ENCODE results near the gene PLEKHD1. TPM values are rescaled to one million over a fixed set of nuclear protein-coding genes. Genes with fewer than 3 reads are reported as not detected.

PLEKHD1 gene
- total RNA-seq, 1 experiment from 2014 or later, result 1.2 TPM

- no TSS peak for BruUV-seq (replicated peaks)
- intact Hi-C loops (cut with micrococcal nuclease), result no loop called here
- Histone ChIP-seq H4K20me1 (ENCODE audit: insufficient read depth) (no peaks in the 10 kb centered on the region), H3K9ac (ENCODE audit: low read length) (no peak overlapping the region), H3K27ac (ENCODE audit: low read depth, low read length) (no peak overlapping the region), H3K4me2 (ENCODE audit: low read length) (no peak overlapping the region), H3K9me2 (ENCODE audit: insufficient read depth) (no peaks in the 10 kb centered on the region), H3K79me2 (ENCODE audit: insufficient read depth, low read length) (no peaks in the 10 kb centered on the region), H3K27me3 (ENCODE audit: insufficient read depth, low read length) (peaks cover 2% of the 10 kb centered on the region; the same call in 1 of the 2 replicates), H3K4me3 (replicated peaks in 1 of 2; ENCODE audit: low read depth in 1 of 2, low read length in 2 of 2) (no peak overlapping the region), H3K36me3 (ENCODE audit: control insufficient read depth in 1 of 2, insufficient read depth in 2 of 2, low read length in 2 of 2) (no peaks in the 10 kb centered on the region), H2AFZ (ENCODE audit: low read depth, low read length, poor library complexity, severe bottlenecking) (no peak overlapping the region), H3K9me3 (ENCODE audit: control insufficient read depth in 1 of 2, insufficient read depth in 1 of 2, low read depth in 1 of 2, low read length in 2 of 2) (no peaks in the 10 kb centered on the region), H3K4me1 (ENCODE audit: control insufficient read depth in 1 of 2, insufficient read depth in 2 of 2, low read length in 2 of 2) (no peaks in the 10 kb centered on the region)
- no peak for ATAC-seq
- DNase-seq (ENCODE audit: low read depth, low spot score), result no peak
- RAD21 ChIA-PET (ENCODE audit: low non-redundant PET in 1 of 2, low total read pairs in 2 of 2, uncharacterized antibody in 2 of 2, unreplicated experiment in 2 of 2), result no interaction called here
- POLR2A ChIA-PET, result no interaction called here
- TF ChIP-seq CBX3 (IDR thresholded peaks at IDR 0.05; ENCODE audit: low read depth) (no peak), ELF1 (IDR thresholded peaks at IDR 0.05; ENCODE audit: borderline replicate concordance, low read depth) (no peak), FOSL1 (IDR thresholded peaks at IDR 0.05; ENCODE audit: low read depth) (no peak)
- CTCF ChIA-PET, result no interaction called here
Measured at GRCh38 chr14:69554500-69554899, 70.0 kb downstream of the PLEKHD1 start.

- Histone ChIP-seq H3K27ac (ENCODE audit: low read depth, low read length) (no peak overlapping the region), H3K36me3 (ENCODE audit: control insufficient read depth in 1 of 2, insufficient read depth in 2 of 2, low read length in 2 of 2) (no peaks in the 10 kb centered on the region), H3K9me3 (ENCODE audit: control insufficient read depth in 1 of 2, insufficient read depth in 1 of 2, low read depth in 1 of 2, low read length in 2 of 2) (no peaks in the 10 kb centered on the region), H4K20me1 (ENCODE audit: insufficient read depth) (no peaks in the 10 kb centered on the region), H2AFZ (ENCODE audit: low read depth, low read length, poor library complexity, severe bottlenecking) (no peak overlapping the region), H3K4me3 (replicated peaks in 1 of 2; ENCODE audit: low read depth in 1 of 2, low read length in 2 of 2) (no peak overlapping the region), H3K79me2 (ENCODE audit: insufficient read depth, low read length) (no peaks in the 10 kb centered on the region), H3K27me3 (ENCODE audit: insufficient read depth, low read length) (peaks cover 25% of the 10 kb centered on the region; the same call in 1 of the 2 replicates), H3K9me2 (ENCODE audit: insufficient read depth) (no peaks in the 10 kb centered on the region), H3K4me2 (ENCODE audit: low read length) (no peak overlapping the region), H3K4me1 (ENCODE audit: control insufficient read depth in 1 of 2, insufficient read depth in 2 of 2, low read length in 2 of 2) (no peaks in the 10 kb centered on the region), H3K9ac (ENCODE audit: low read length) (no peak overlapping the region)
- RAD21 ChIA-PET (ENCODE audit: low non-redundant PET in 1 of 2, low total read pairs in 2 of 2, uncharacterized antibody in 2 of 2, unreplicated experiment in 2 of 2), result no interaction called here
- BruUV-seq (replicated peaks), result no TSS peak
- ATAC-seq, result no peak
- intact Hi-C loops (cut with micrococcal nuclease), result no loop called here
- TF ChIP-seq YY1 (IDR thresholded peaks at IDR 0.05; ENCODE audit: extremely low read depth, insufficient replicate concordance, low read depth, low read length) (no peak), ELF1 (IDR thresholded peaks at IDR 0.05; ENCODE audit: borderline replicate concordance, low read depth) (no peak), REST (IDR thresholded peaks at IDR 0.05; ENCODE audit: low read depth) (no peak), JUND (IDR thresholded peaks at IDR 0.05) (no peak), ZBTB33 (IDR thresholded peaks at IDR 0.05; ENCODE audit: extremely low read depth, insufficient replicate concordance, low read length) (no peak), POLR2AphosphoS5 (IDR thresholded peaks at IDR 0.05; ENCODE audit: low read depth, low read length) (no peak), ZNF274 (IDR thresholded peaks at IDR 0.05; ENCODE audit: low read depth, low read length) (no peak)
- CTCF ChIA-PET, result interaction anchor here (1.3 kb wide), 1 partner anchor 23 kb away, joined by 4 read pairs; no protein-coding TSS in a partner anchor
- POLR2A ChIA-PET, result no interaction called here
- no peak for DNase-seq (ENCODE audit: low read depth, low spot score)
Measured at GRCh38 chr14:69558774-69559173, 74.2 kb downstream of the PLEKHD1 start.

Data from HCT116 (cell line).